Stimulated activated memory B cell treated with anti-CD40 and anti-IgM and Interleukin-4, amounts not matched to agents 10 μg/mL and 1 μg/mL and 100 μg/mL, for 72 hours (primary cell): Measurements from ENCODE around the gene PSD4.

Experiments
- ATAC-seq: fragments of 150-1000 bp; cut with Tn5 transposase; 2 replicates; pipeline ENCODE4 v1.10.0; 2021
- H3K27ac Mint-ChIP-seq: one replicate; pipeline ENCODE4 v1.8.0; 2022; ENCODE audit warnings: mild to moderate bottlenecking, mixed read lengths
- H3K27me3 Mint-ChIP-seq: one replicate; pipeline ENCODE4 v1.8.0; 2022; ENCODE audit warnings: mixed read lengths
- H3K36me3 Mint-ChIP-seq: one replicate; pipeline ENCODE4 v1.8.0; 2022; ENCODE audit warnings: mixed read lengths
- H3K4me1 Mint-ChIP-seq: one replicate; pipeline ENCODE4 v1.8.0; 2022; ENCODE audit warnings: mixed read lengths
- H3K4me3 Mint-ChIP-seq: one replicate; pipeline ENCODE4 v1.8.0; 2022; ENCODE audit warnings: mild to moderate bottlenecking, moderate library complexity, mixed read lengths
- H3K9me3 Mint-ChIP-seq: one replicate; pipeline ENCODE4 v1.8.0; 2022; ENCODE audit warnings: mixed read lengths

Gene PSD4

DNA sequence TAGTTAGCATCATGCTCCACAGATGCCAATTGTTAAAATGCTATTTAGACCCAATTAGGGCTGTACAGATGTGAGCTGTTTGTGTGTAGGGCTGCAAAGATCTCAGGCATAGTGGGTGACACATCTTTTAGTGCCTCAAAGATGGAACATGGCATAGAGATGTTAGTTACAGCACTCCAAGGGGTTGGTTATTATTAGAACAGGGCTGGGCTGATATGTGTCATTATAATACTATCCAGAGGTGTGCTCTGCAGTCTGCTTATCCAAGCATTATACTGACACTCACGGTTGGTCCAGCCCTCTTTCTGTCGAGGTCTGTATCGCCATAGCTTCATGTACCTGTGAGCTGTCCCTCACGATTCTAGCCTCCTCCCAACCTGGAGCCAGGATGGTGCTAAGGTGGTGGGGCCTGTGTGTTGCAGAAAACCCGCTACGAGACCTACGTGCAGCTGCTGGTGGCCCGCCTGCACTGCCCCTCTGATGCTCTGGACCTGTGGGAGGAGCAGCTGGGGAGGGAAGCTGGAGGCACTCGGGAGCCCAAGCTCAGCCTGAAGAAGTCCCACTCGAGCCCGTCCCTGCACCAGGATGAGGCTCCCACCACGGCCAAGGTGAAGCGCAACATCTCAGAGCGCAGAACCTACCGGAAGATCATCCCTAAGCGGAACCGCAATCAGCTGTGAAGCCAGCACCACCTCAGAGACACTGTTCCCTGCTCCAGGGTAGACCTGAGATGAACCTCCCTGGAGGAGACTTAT lies 27.1 kb downstream of the PSD4 start:
- H3K27me3 Mint-ChIP-seq: no peaks in the 10 kb centered on the region
- ATAC-seq: no peak
- H3K36me3 Mint-ChIP-seq: peaks cover 49% of the 10 kb centered on the region
- no peaks in the 10 kb centered on the region for H3K9me3 Mint-ChIP-seq
- H3K4me3 Mint-ChIP-seq: no peak overlapping the region
- no peak overlapping the region for H3K27ac Mint-ChIP-seq
- H3K4me1 Mint-ChIP-seq: peaks cover 20% of the 10 kb centered on the region

DNA sequence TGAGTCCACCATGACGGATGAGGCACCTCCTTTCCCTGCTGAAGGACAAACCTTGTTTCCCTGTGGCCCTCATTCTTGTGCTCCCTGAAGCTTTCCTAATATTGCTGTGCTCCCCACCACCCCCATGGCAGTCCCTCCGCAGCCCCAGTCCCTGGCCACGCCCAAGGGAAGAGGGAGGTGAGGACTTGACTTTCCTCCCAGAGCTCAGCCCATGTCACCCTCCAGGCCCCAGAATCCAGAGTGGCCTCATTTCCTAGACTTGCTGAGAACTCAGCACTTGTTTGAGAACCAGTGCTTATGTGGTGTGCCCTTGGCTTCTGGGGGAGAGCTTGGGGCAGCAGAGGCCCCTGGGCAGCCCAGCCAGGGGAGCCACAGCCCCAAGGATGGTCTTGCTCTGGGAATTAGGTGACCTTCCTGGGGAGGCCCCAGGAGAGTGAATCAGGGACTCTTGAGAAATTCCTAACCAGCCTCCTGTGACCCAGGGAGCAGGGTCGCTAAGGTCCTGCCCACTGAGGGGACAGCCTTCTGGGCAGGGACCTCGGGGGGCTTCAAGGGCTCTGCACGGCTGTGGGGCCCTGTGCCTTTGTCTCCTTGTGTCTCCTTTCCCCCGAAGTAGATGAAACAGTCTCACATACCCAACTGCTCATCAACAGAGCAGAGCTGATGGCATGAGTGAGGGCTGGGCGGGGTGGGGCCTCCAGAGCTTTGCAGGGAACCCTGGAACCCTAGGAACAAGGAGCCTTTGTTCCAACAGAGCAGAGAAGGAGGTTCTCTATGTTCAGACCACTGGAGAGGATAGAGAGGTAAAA lies 27.9 kb downstream of the PSD4 start:
- Mint-ChIP-seq H3K36me3 (peaks cover 42% of the 10 kb centered on the region), H3K27ac (no peak overlapping the region), H3K4me3 (no peak overlapping the region), H3K9me3 (no peaks in the 10 kb centered on the region), H3K27me3 (no peaks in the 10 kb centered on the region), H3K4me1 (peaks cover 19% of the 10 kb centered on the region)
- ATAC-seq: no peak

DNA sequence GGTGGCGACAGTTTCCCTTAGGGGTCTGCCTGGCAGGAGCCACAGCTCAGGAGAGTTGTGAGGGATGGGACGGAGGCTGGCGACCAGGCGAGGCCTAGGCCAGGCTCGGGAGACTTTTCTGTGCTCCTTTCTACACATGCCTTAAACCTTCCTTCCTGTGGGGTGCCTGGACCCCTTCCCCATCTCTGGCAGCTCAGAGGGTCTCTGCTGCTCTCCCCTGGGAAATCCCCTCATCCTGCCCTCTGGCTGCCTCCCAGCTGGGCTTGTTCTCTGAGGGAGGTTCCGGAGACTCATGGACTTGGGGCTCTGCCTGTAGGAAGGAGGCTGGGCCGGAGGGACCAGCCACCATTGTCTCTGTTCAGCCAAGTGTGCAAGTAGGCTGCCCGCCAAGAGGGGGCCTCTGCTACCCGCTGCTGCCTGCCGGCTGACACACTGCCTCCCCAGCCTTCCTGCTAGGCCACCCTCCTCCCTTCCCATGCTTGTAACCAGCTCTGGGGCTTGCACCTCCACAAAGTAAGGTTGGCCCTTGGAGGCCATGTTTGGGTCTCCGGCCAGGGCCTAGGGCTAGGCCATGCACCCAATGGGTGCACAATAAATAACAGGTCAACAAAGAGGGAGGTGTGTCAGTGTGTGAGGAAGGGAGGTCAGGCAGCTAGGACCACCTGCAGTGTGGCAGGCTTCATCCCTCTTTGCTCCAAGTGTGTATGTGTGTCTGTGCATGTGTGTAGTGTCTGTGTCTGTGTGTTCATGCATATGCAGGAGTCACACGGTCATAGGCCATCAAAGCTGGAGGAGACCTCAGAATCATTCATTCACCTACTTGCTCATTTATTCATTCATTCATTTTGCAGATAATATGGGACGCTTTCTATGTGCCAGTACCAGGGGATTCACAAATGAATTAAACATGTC lies 28.8 kb downstream of the PSD4 start:
- H3K4me3 Mint-ChIP-seq: no peak overlapping the region
- H3K36me3 Mint-ChIP-seq: peaks cover 34% of the 10 kb centered on the region
- peaks cover 19% of the 10 kb centered on the region for H3K4me1 Mint-ChIP-seq
- no peak overlapping the region for H3K27ac Mint-ChIP-seq
- H3K9me3 Mint-ChIP-seq: no peaks in the 10 kb centered on the region
- no peaks in the 10 kb centered on the region for H3K27me3 Mint-ChIP-seq
- ATAC-seq: no peak

DNA sequence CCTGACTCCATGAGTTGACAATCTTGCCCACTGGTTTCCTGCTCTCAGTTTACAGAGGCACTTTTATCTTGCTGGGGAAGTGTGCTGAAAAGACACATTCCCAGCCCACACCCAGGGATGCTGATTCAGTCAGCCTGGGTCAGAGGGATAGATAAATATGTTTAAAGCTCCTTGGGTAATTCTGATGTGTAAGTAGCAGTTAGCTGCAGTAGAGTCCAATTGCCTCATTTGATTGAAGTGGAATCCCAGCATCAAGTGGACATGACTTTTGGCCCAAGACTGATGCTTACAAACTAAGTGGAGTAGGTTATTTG lies 29.4 kb downstream of the PSD4 start:
- Mint-ChIP-seq H3K27ac (no peak overlapping the region), H3K9me3 (no peaks in the 10 kb centered on the region), H3K36me3 (peaks cover 34% of the 10 kb centered on the region), H3K27me3 (no peaks in the 10 kb centered on the region), H3K4me1 (peaks cover 19% of the 10 kb centered on the region), H3K4me3 (no peak overlapping the region)
- no peak for ATAC-seq

DNA sequence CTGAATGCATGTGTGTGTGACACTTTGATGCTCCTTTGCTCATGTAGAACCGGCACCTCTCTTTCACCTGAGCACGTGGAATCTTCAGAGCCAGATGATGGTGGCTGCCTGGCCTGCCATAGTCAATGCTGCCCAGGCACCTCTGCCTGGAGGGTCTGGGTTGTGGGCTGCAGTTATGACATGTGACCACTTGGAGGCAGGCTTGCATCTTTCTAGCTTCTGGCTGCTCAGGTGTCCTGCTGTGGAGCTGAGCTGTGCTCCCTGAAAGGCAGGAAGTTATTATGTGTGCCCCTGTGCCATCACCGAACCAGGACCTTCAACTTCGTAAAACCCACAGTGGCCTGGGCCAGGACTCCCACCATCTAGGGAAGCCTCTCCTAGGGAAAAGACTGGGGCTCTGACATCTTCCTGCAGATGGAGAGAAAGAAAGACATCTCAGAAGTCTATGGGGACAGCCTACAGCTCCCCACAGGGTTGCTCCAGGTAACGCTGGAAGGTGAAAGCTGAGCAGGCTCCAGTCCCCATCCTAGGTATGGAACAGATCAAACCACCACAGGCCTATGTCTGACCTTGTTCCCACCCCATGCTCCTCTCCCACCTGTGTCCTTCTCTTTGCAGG lies 30.2 kb downstream of the PSD4 start:
- Mint-ChIP-seq H3K36me3 (peaks cover 34% of the 10 kb centered on the region), H3K9me3 (no peaks in the 10 kb centered on the region)

DNA sequence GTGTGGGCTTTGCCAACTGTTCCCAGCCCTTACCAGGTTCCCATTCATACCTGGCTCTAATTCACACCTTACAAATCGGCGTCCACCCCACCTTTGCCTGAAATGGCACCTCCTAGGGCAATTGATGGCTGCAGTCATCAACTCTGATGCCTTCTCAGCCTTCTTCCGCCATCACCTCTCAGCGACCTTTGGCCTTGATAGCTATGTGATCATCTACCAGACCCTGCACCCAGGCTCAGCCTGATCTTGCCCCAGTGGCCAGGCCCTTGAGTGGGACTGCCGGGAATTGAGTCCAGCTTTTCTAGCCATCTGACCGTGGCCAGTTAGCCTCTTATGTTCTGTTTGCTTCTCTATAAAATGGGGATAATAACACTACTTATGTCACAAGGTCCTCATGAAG lies 32.5 kb downstream of the PSD4 start:
- H3K9me3 Mint-ChIP-seq: no peaks in the 10 kb centered on the region
- H3K36me3 Mint-ChIP-seq: peaks cover 15% of the 10 kb centered on the region
- no peak for ATAC-seq
- no peak overlapping the region for H3K27ac Mint-ChIP-seq
- H3K27me3 Mint-ChIP-seq: no peaks in the 10 kb centered on the region
- H3K4me3 Mint-ChIP-seq: no peak overlapping the region
- H3K4me1 Mint-ChIP-seq: peaks cover 19% of the 10 kb centered on the region

More for the DNA sequence above, 30.2 kb downstream of the PSD4 start:
- Mint-ChIP-seq H3K4me3 (no peak overlapping the region), H3K27ac (peak overlapping the region; percentile 57), H3K4me1 (peaks cover 19% of the 10 kb centered on the region), H3K27me3 (no peaks in the 10 kb centered on the region)
- ATAC-seq: peak; percentile 84

DNA sequence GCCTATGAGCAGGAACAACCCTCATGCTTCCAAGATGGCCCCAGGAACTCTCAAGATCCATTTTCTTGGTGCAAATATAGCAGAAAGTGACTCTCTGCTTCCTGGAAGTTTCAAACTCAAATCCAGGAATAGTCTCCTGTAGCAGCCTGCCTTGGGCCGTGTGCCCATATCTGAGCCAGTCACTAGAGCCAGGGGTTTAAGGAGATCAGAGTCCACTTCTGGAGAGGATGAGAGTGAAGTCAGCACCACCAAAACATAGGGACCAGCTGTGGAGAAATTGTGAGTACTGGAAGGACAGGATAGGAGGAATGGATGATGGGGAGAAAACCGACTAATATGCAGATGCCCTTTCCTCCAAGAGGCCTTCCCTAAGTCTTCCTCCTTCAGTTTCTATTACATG lies 33.2 kb downstream of the PSD4 start:
- Mint-ChIP-seq H3K9me3 (no peaks in the 10 kb centered on the region), H3K27ac (no peak overlapping the region), H3K36me3 (peaks cover 10% of the 10 kb centered on the region), H3K4me1 (peaks cover 19% of the 10 kb centered on the region), H3K27me3 (peaks cover 4% of the 10 kb centered on the region), H3K4me3 (no peak overlapping the region)
- no peak for ATAC-seq

DNA sequence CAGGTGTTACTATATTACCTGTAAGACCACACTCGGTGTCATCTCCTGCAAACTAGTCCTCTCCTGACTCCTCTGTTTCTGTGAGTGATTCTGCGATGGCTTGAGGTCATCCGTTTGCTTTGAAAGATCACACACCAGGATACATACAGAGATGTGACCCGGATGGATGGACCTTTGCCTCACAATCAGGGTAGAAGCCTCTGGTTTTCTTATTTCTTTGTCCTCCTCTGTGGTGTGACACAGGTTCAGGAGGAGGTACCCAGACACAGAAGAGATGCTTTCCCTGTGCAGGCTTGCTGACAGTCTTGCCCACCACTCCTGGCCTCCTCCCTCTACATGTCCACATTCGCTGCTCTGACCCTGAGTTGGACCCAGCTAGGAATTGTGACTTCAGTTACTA lies 34.6 kb downstream of the PSD4 start:
- Mint-ChIP-seq H3K9me3 (no peaks in the 10 kb centered on the region), H3K27me3 (peaks cover 18% of the 10 kb centered on the region), H3K36me3 (no peaks in the 10 kb centered on the region), H3K4me1 (peaks cover 19% of the 10 kb centered on the region), H3K27ac (peak overlapping the region; percentile 7), H3K4me3 (no peak overlapping the region)
- no peak for ATAC-seq

DNA sequence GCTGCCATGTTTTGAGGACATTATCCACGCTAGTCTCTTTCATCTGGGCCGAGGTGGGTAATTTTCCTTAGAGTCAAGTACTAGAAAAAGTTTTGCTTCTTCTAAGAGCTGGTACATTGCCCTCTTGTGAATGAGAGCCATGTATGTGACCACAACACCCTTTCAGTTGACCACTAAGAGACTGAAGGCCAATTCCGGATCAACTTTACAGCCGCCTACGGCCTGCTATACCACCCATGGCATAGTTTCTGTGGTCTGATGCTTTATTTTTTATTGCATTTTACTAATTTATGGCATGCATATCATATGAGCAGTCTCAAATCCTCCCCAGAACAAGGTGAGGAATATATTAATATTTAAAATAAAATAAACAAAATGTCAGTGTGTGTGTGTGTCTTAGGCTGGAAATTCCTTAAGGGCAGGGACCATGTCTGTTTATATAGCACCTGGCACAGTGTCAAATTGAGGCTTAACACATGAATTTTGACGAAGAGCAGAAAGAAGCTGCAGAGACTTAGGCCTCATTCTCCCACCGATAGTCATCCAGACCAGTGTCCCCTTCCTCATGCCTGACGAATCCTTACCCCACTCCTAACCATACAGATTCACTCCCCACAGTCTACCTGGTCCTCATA lies 35.4 kb downstream of the PSD4 start:
- Mint-ChIP-seq H3K27me3 (peaks cover 21% of the 10 kb centered on the region), H3K4me1 (peaks cover 13% of the 10 kb centered on the region), H3K9me3 (no peaks in the 10 kb centered on the region), H3K36me3 (no peaks in the 10 kb centered on the region), H3K4me3 (no peak overlapping the region), H3K27ac (no peak overlapping the region)
- no peak for ATAC-seq

DNA sequence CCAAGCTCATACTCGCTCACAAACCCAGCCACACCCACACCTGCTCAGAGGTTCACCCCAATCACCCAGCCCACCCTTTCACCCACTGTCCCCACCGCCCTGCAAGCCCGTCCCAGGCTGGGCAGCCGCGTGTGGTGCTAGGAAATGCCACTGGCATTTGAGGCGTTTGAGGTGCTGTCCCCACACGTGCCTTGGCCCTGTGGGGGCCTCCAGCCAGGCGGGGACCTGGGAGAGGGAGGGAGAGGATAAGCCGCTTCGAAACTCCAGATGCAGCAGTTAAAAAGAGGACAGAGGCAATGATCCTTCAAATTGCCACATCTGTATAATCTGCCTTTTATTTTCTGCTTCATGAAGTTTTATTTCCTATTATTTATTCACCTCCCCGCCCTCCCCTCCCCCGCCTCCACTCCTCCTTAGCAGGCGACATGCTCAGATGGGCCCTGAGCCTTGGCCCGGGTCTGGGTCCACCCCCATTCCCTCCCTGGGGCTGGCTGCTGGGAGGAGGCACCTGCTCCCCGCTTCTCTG lies 35.9 kb downstream of the PSD4 start:
- Mint-ChIP-seq H3K36me3 (no peaks in the 10 kb centered on the region), H3K27ac (no peak overlapping the region), H3K9me3 (no peaks in the 10 kb centered on the region), H3K4me1 (peaks cover 8% of the 10 kb centered on the region), H3K4me3 (no peak overlapping the region), H3K27me3 (peaks cover 21% of the 10 kb centered on the region)
- no peak for ATAC-seq

DNA sequence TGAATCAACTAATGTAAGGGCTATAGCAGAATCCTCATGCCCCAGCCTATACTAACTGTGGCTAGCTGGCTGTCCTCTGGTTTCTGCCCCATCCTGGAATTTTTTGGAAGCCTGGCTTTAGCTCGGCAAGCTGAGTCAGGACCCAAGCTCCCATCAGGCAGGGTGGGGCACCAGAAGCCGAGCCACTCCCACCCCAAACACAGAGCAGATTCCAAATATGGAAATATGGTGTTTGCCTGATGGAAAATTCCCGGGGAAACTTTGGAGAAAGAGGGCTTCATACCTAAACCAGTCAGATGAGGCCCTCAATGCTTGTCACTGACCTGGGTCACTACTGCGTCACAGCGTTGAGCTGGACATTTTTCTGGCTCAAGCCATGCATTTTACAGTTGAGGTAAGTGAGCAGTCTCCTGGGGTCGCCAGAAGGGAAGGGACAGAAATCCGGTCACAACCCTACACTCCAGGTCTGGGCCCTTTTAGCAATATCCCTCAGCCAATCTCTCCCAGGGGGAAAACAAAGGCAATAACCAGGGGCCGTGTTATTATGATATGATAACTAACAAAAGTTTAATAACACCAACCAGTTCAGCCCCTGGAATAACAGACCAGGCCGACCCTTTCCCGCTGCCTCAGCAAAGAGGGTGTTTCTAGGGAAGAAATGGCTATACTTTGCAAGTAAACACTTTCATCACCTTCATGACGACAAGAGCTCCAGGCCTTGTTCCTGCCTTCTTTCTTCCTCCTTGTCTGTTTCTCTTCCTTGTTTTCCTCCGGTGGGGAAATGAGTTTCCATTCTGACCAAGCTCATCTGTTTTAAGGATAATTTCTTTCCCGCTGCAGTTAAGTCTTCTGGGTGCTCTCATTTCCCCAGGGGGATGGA lies 37.7 kb downstream of the PSD4 start:
- Mint-ChIP-seq H3K27ac (no peak overlapping the region), H3K4me3 (no peak overlapping the region), H3K4me1 (no peaks in the 10 kb centered on the region), H3K9me3 (no peaks in the 10 kb centered on the region), H3K27me3 (peaks cover 21% of the 10 kb centered on the region), H3K36me3 (no peaks in the 10 kb centered on the region)
- ATAC-seq: no peak

DNA sequence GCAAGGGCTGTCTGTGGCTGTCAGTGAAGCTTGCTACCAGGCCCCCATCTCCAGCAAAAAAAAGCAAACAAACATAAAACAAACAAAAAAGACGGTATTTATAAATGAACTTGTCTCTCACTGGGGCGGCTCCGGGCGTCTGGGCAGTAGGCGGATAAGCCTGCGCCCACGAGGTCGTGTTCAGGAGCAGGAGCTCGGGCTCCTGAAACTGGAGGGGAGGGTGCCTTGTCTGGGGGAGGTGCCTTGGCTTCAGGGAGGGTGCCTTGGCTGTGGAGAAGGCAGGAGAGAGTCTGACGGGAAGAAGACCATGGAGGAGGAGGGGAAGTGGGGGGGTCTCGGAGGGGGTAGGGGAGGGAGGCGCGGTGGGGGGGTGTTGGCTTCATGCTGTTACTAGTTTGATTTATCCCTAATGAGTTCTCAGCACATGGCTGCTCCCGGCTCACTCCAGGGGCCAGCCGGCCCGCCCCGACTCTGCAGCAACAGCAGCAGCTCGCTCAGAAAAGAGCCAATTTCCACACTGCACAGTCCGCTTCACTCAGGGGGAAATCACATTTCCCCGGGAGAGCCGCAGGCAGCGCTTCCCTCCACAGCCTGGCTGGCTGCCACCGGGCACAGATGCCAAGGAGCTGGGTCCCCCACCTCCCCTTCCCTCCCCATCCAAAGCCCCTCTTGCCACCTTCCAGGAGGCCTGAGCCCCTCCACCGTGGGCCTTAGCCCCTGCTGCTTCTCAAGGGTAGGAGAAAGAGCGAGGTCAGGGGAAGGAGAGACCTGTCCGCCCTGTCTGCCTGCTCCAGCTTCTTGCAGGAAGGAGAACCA lies 38.7 kb downstream of the PSD4 start:
- no peak for ATAC-seq
- H3K4me1 Mint-ChIP-seq: peaks cover 6% of the 10 kb centered on the region
- peaks cover 21% of the 10 kb centered on the region for H3K27me3 Mint-ChIP-seq
- no peaks in the 10 kb centered on the region for H3K36me3 Mint-ChIP-seq
- H3K9me3 Mint-ChIP-seq: no peaks in the 10 kb centered on the region
- H3K4me3 Mint-ChIP-seq: no peak overlapping the region
- H3K27ac Mint-ChIP-seq: no peak overlapping the region
